ENCODE measurements around the gene SKP1.

GRCh38 chr5:134143431-134143830 lies 33.3 kb downstream of the SKP1 start:
- TF ChIP-seq, protein P1, sequence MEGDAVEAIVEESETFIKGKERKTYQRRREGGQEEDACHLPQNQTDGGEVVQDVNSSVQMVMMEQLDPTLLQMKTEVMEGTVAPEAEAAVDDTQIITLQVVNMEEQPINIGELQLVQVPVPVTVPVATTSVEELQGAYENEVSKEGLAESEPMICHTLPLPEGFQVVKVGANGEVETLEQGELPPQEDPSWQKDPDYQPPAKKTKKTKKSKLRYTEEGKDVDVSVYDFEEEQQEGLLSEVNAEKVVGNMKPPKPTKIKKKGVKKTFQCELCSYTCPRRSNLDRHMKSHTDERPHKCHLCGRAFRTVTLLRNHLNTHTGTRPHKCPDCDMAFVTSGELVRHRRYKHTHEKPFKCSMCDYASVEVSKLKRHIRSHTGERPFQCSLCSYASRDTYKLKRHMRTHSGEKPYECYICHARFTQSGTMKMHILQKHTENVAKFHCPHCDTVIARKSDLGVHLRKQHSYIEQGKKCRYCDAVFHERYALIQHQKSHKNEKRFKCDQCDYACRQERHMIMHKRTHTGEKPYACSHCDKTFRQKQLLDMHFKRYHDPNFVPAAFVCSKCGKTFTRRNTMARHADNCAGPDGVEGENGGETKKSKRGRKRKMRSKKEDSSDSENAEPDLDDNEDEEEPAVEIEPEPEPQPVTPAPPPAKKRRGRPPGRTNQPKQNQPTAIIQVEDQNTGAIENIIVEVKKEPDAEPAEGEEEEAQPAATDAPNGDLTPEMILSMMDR (IDR thresholded peaks at IDR 0.05; ENCODE audit: low read depth, low read length, poor library complexity, severe bottlenecking) = no peak
- TF ChIP-seq EZH2phosphoT487 (IDR thresholded peaks at IDR 0.05; ENCODE audit: borderline replicate concordance, low read length) = no peak

Measured in DOHH2 (cell line).